Measurements from ENCODE around the gene NEDD8. TPM values are rescaled to one million over a fixed set of nuclear protein-coding genes. Genes with fewer than 3 reads are reported as not detected.

The NEDD8 gene
- total and polyA plus RNA-seq, 2 donors (not counting 1 experiment from before 2014, with no cell fraction given), result 86.7 to 98.5 TPM

- Histone ChIP-seq H3K27ac (ENCODE audit: low read length in 2 of 2) (peak within 1 kb of the TSS; percentile 63 to 86), H3K27me3 (replicated peaks in 1 of 4; ENCODE audit: control extremely low read depth in 1 of 4, control insufficient read depth in 3 of 4, insufficient read depth in 4 of 4, low read length in 3 of 4) (no peaks in the 10 kb centered on the region), H3K9ac (ENCODE audit: low read length) (peak within 1 kb of the TSS; percentile 70), H3K79me2 (ENCODE audit: control insufficient read depth, insufficient read depth, low read length) (peaks cover 58% of the 10 kb centered on the region), H3K4me2 (replicated peaks; ENCODE audit: low read depth, low read length, poor library complexity, severe bottlenecking) (peak within 1 kb of the TSS; percentile 96), H3K4me3 (ENCODE audit: control extremely low read depth in 1 of 5, extremely low read depth in 1 of 5, insufficient read depth in 1 of 5, low read depth in 2 of 5, low read length in 4 of 5) (peak within 1 kb of the TSS; percentile 32 to 79 (median 70)), H3K36me3 (replicated peaks in 1 of 2; ENCODE audit: control extremely low read depth in 1 of 2, control insufficient read depth in 1 of 2, extremely low read depth in 1 of 2, insufficient read depth in 2 of 2, low read length in 1 of 2) (peaks cover 3 to 45% of the 10 kb centered on the region in 2 experiments), H3K4me1 (ENCODE audit: control insufficient read depth in 2 of 2, insufficient read depth in 2 of 2, low read length in 2 of 2) (peaks cover 14 to 17% of the 10 kb centered on the region in 2 donors), H3K9me3 (ENCODE audit: control extremely low read depth in 1 of 3, control insufficient read depth in 2 of 3, insufficient read depth in 1 of 3, low read length in 2 of 3) (no peaks in the 10 kb centered on the region), H2AFZ (ENCODE audit: insufficient read depth, low read depth, low read length, poor library complexity, severe bottlenecking) (peak within 1 kb of the TSS; percentile 76), H4K20me1 (ENCODE audit: control insufficient read depth, insufficient read depth, low read length, poor library complexity, severe bottlenecking) (no peaks in the 10 kb centered on the region)
- ATAC-seq (ENCODE audit: low read depth), result peak; percentile 93
- intact Hi-C loops (cut with micrococcal nuclease), result loop anchor here (1.0 kb wide), 8 partner anchors 8 to 74 kb away; partner anchors contain the start of genes CHMP4A, DCAF11, GMPR2 and IRF9
- H3K9me3 Mint-ChIP-seq (ENCODE audit: insufficient read depth), result no peaks in the 10 kb centered on the region
- POLR2A ChIA-PET, result interaction anchor here (0.6 to 2.1 kb wide), 11 partner anchors 15 to 86 kb away, joined by 3 to 9 read pairs (median 4); partner anchors contain the start of genes CHMP4A, IRF9, MDP1 and PSME1
- TF ChIP-seq EZH2 (IDR thresholded peaks at IDR 0.05; ENCODE audit: borderline replicate concordance, insufficient read depth, low read depth, low read length, poor library complexity, severe bottlenecking) (no peak), CTCF (IDR thresholded peaks at IDR 0.05) (no peak)
- no peaks in the 10 kb centered on the region for H3K27me3 Mint-ChIP-seq
- DNase-seq, result peak; percentile 96
- CTCF ChIA-PET, result interaction anchor here (0.7 to 3.7 kb wide), 13 partner anchors 25 to 122 kb away, joined by 3 to 21 read pairs (median 4); partner anchors contain the start of genes CHMP4A, CIDEB, DCAF11 and IRF9
- H3K27ac Mint-ChIP-seq, result peak within 1 kb of the TSS; percentile 87
- peak within 1 kb of the TSS; percentile 93 for H3K4me3 Mint-ChIP-seq
- WGBS (ENCODE audit: insufficient coverage), result under 1% methylated on average over 65 of the region's 65 CpGs
- H3K4me1 Mint-ChIP-seq, result peaks cover 35% of the 10 kb centered on the region
Measured at GRCh38 chr14:24188251-24189058, 43.7 kb downstream of the NEDD8 start, which contains the start of gene IPO4. Gene IPO4 (minus strand): TSS chr14:24188816. CDS start chr14:24188787, 29 bp downstream.
